Measurements from ENCODE around the gene USP9X.

DNA sequence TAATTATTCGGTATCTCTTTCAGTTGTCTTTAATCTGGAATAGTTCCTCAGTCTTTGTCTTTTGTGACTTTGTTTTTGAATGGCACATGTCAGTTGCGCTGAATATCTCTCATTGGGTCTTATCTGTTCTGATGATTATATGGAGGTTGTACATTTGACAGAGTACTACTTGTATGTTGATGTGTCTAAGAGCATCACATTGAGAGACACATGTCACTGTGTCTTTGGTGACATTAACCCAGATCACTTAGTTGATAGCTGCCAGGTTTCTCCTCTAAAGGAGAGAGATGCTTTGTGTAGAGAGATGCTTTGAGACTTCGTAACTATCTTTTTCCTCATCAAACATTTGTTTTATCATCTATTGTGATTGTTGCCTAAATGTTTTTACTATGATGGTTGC is 92.1 kb downstream of the USP9X start:
- TF ChIP-seq, protein P1, sequence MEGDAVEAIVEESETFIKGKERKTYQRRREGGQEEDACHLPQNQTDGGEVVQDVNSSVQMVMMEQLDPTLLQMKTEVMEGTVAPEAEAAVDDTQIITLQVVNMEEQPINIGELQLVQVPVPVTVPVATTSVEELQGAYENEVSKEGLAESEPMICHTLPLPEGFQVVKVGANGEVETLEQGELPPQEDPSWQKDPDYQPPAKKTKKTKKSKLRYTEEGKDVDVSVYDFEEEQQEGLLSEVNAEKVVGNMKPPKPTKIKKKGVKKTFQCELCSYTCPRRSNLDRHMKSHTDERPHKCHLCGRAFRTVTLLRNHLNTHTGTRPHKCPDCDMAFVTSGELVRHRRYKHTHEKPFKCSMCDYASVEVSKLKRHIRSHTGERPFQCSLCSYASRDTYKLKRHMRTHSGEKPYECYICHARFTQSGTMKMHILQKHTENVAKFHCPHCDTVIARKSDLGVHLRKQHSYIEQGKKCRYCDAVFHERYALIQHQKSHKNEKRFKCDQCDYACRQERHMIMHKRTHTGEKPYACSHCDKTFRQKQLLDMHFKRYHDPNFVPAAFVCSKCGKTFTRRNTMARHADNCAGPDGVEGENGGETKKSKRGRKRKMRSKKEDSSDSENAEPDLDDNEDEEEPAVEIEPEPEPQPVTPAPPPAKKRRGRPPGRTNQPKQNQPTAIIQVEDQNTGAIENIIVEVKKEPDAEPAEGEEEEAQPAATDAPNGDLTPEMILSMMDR (IDR thresholded peaks at IDR 0.05): no peak
- no peak for TF ChIP-seq POLR2AphosphoS5 (IDR thresholded peaks at IDR 0.05; ENCODE audit: low read depth, low read length)
- no peak for TF ChIP-seq JUND (IDR thresholded peaks at IDR 0.05)
- TF ChIP-seq GABPA (IDR thresholded peaks at IDR 0.05; ENCODE audit: low read depth): no peak
- no peak for TF ChIP-seq FOXM1 (IDR thresholded peaks at IDR 0.05; ENCODE audit: low read depth)
- TF ChIP-seq TAF1 (IDR thresholded peaks at IDR 0.05; ENCODE audit: borderline replicate concordance, low read depth, low read length): no peak

Data from SK-N-SH (cell line).